Liver (tissue), 9 donors: ENCODE data around the gene MAP3K19. TPM values are rescaled to one million over a fixed set of nuclear protein-coding genes. Genes with fewer than 3 reads are reported as not detected.

ENCODE experiments used
- DNase-seq: peaks from one replicate; pipeline ENCODE4 v3.0.0-alpha.2; 2017; ENCODE audit warnings: low spot score
- H3K27ac ChIP-seq, 2 donors: one replicate each; pipeline ENCODE4 v1.7.0; 2013; ENCODE audit warnings: inconsistent platforms in 2 of 2, low read length in 2 of 2, control low read depth in 1 of 2, low read depth in 1 of 2, mild to moderate bottlenecking in 1 of 2
- H3K27me3 ChIP-seq, 4 donors: one replicate each; pipeline versions ENCODE4 v1.6.1 to v1.7.0; 2013; ENCODE audit warnings: low read length in 3 of 4, inconsistent platforms in 1 of 4, mild to moderate bottlenecking in 1 of 4, moderate library complexity in 1 of 4; ENCODE audit not compliant: control insufficient read depth in 4 of 4, insufficient read depth in 4 of 4
- H3K36me3 ChIP-seq, 4 donors: one replicate each; pipeline versions ENCODE4 v1.6.1 to v1.7.0; 2013; ENCODE audit warnings: low read length in 3 of 4, mild to moderate bottlenecking in 3 of 4, low read depth in 1 of 4, moderate library complexity in 1 of 4; ENCODE audit not compliant: control insufficient read depth in 4 of 4, insufficient read depth in 3 of 4
- H3K4me1 ChIP-seq, 4 donors: one replicate each; pipeline versions ENCODE4 v1.6.1 to v1.7.0; 2013; ENCODE audit warnings: low read length in 3 of 4, mild to moderate bottlenecking in 3 of 4, moderate library complexity in 1 of 4; ENCODE audit not compliant: control insufficient read depth in 4 of 4, insufficient read depth in 4 of 4
- H3K4me3 ChIP-seq, 3 donors: one replicate each; pipeline versions ENCODE4 v1.6.1 to v1.7.0; 2013; ENCODE audit warnings: low read length in 3 of 3, control low read depth in 1 of 3, low read depth in 1 of 3, mild to moderate bottlenecking in 1 of 3
- H3K9ac ChIP-seq, 2 donors: one replicate each; pipeline ENCODE4 v1.7.0; 2013; ENCODE audit warnings: low read length in 2 of 2, mild to moderate bottlenecking in 2 of 2, moderate library complexity in 2 of 2, control low read depth in 1 of 2, low read depth in 1 of 2
- H3K9me3 ChIP-seq, 4 donors: one replicate each; pipeline versions ENCODE4 v1.6.1 to v1.7.0; 2013; ENCODE audit warnings: low read length in 3 of 4; ENCODE audit not compliant: control insufficient read depth in 4 of 4
- EGR1 ChIP-seq, 2 donors: IDR thresholded peaks; 2 replicates each; pipeline ENCODE4 v1.6.1; 2016 to 2018; ENCODE audit warnings: antibody characterized with exemption in 2 of 2, low read depth in 2 of 2
- FOXA1 ChIP-seq: IDR thresholded peaks from 2 replicates; pipeline ENCODE4 v1.6.1; 2016; ENCODE audit warnings: antibody characterized with exemption
- FOXA2 ChIP-seq: IDR thresholded peaks from 2 replicates; pipeline ENCODE4 v1.6.1; 2016; ENCODE audit warnings: antibody characterized with exemption
- GABPA ChIP-seq, 2 donors: IDR thresholded peaks in 1 of 2; conservative IDR thresholded peaks in 1 of 2; 2 replicates each; pipeline ENCODE4 v1.6.1; 2016; ENCODE audit warnings: antibody characterized with exemption in 2 of 2, mild to moderate bottlenecking in 1 of 2, moderate library complexity in 1 of 2
- HNF4A ChIP-seq, 2 donors: conservative IDR thresholded peaks; 2 replicates each; pipeline ENCODE4 v1.6.1; 2016; ENCODE audit warnings: antibody characterized with exemption in 2 of 2, mild to moderate bottlenecking in 2 of 2
- HNF4G ChIP-seq: IDR thresholded peaks from 2 replicates; pipeline ENCODE4 v1.6.1; 2016; ENCODE audit warnings: antibody characterized with exemption
- JUND ChIP-seq, 2 donors: IDR thresholded peaks; 2 replicates each; pipeline ENCODE4 v1.6.1; 2016; ENCODE audit warnings: antibody characterized with exemption in 2 of 2
- NR2F2 ChIP-seq: IDR thresholded peaks from 2 replicates; pipeline ENCODE4 v1.6.1; 2016; ENCODE audit warnings: antibody characterized with exemption
- RAD21 ChIP-seq, 2 donors: IDR thresholded peaks; 2 replicates each; pipeline ENCODE4 v1.6.1; 2016; ENCODE audit warnings: antibody characterized with exemption in 2 of 2, mild to moderate bottlenecking in 2 of 2
- RXRA ChIP-seq, 2 donors: IDR thresholded peaks; 2 replicates each; pipeline ENCODE4 v1.6.1; 2017 to 2018; ENCODE audit warnings: antibody characterized with exemption in 2 of 2, mild to moderate bottlenecking in 1 of 2
- SP1 ChIP-seq: IDR thresholded peaks from 2 replicates; pipeline ENCODE4 v1.6.1; 2018; ENCODE audit warnings: antibody characterized with exemption, mild to moderate bottlenecking
- TAF1 ChIP-seq: conservative IDR thresholded peaks from 2 replicates; pipeline ENCODE4 v1.6.1; 2016; ENCODE audit warnings: antibody characterized with exemption, mild to moderate bottlenecking
- YY1 ChIP-seq: IDR thresholded peaks from 2 replicates; pipeline ENCODE4 v1.6.1; 2016; ENCODE audit warnings: antibody characterized with exemption, mild to moderate bottlenecking
- WGBS: extraction: QIAGEN DNeasy Blood & Tissue Kit; methylation state at CpG from one replicate; pipeline ENCODE4 v1.1.7; 2013; 5-methylcytosine and 5-hydroxymethylcytosine counted together
- polyA plus RNA-seq, 2 donors: library from polyadenylated mRNA; stranded (reverse) in 1 of 2; unstranded in 1 of 2; fragments of 200-250 nt in 1 of 2; fragments of >200 nt in 1 of 2; fragmentation: Nextera tagmentation in 1 of 2; extraction: Ambion mirVana in 1 of 2; gene quantifications; one replicate each; pipeline versions ENCODE4 v1.2.1 to v1.2.3, GENCODE V29; 2013 to 2015
- total RNA-seq, 2 donors: library from RNA; depleted of rRNA; stranded (reverse); fragments of >200 nt; gene quantifications; one replicate each; pipeline ENCODE4 v1.2.3, GENCODE V29; 2014
- TF ChIP-seq, protein P1 (sequence below): fragments of 150-350 bp; IDR thresholded peaks from 2 replicates; pipeline ENCODE4 v1.5.1; 2017; ENCODE audit warnings: improper control_type of control experiment, low read depth, low read length; ENCODE audit not compliant: missing input control
- TF ChIP-seq, protein P2 (sequence below): IDR thresholded peaks from 2 replicates; pipeline ENCODE4 v1.6.1; 2016; ENCODE audit warnings: antibody characterized with exemption
- TF ChIP-seq, protein P3 (sequence below): IDR thresholded peaks from 2 replicates; pipeline ENCODE4 v1.6.1; 2016; ENCODE audit warnings: antibody characterized with exemption
- TF ChIP-seq, protein P4 (sequence below): IDR thresholded peaks from 2 replicates; pipeline ENCODE4 v1.6.1; 2016; ENCODE audit warnings: antibody characterized with exemption, mild to moderate bottlenecking
- TF ChIP-seq, protein P5 (sequence below): IDR thresholded peaks from 2 replicates; pipeline ENCODE4 v1.6.1; 2016; ENCODE audit warnings: antibody characterized with exemption
- donor health status: healthy.
- donor health status: healthy.
- donor health status: healthy.
- donor health status: healthy.
- donor health status: healthy.

The MAP3K19 gene
- total and polyA plus RNA-seq, 4 donors = not detected

DNA sequence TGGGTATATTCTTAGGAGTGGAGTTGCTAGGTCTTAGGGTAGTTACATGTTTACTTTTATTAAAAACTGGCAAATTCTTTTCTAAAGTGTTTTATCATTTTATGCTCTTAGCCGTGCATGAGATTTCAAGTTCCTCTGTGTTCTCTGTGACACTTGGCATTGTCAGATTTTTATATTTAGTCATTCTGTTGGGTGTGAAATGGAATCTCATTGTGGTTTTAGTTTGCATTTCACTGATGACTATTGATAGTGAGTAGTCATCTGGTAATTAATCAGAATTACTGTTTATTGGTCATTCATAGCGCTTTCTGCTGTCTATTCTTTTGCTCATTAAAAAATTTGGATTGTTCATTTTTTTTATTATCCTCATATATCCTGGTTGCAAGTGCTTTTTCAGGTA, 39.0 kb upstream of the MAP3K19 start:
- Histone ChIP-seq H3K9me3 (no peaks in the 10 kb centered on the region), H3K27ac (no peak overlapping the region), H3K4me3 (no peak overlapping the region), H3K36me3 (no peaks in the 10 kb centered on the region), H3K4me1 (peaks cover 0 to 4% (median under 1%) of the 10 kb centered on the region in 4 donors), H3K9ac (no peak overlapping the region), H3K27me3 (no peaks in the 10 kb centered on the region)
- no peak for TF ChIP-seq JUND (IDR thresholded peaks at IDR 0.05)
- TF ChIP-seq, protein P1, sequence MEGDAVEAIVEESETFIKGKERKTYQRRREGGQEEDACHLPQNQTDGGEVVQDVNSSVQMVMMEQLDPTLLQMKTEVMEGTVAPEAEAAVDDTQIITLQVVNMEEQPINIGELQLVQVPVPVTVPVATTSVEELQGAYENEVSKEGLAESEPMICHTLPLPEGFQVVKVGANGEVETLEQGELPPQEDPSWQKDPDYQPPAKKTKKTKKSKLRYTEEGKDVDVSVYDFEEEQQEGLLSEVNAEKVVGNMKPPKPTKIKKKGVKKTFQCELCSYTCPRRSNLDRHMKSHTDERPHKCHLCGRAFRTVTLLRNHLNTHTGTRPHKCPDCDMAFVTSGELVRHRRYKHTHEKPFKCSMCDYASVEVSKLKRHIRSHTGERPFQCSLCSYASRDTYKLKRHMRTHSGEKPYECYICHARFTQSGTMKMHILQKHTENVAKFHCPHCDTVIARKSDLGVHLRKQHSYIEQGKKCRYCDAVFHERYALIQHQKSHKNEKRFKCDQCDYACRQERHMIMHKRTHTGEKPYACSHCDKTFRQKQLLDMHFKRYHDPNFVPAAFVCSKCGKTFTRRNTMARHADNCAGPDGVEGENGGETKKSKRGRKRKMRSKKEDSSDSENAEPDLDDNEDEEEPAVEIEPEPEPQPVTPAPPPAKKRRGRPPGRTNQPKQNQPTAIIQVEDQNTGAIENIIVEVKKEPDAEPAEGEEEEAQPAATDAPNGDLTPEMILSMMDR = no peak
- no peak for TF ChIP-seq SP1
- no peak for TF ChIP-seq FOXA2
- TF ChIP-seq YY1 = no peak
- TF ChIP-seq, protein P2, sequence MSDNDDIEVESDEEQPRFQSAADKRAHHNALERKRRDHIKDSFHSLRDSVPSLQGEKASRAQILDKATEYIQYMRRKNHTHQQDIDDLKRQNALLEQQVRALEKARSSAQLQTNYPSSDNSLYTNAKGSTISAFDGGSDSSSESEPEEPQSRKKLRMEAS = no peak
- no peak for TF ChIP-seq GABPA (IDR thresholded peaks at IDR 0.05 in 1 of 2, conservative IDR thresholded peaks at IDR 0.05 in 1 of 2)
- TF ChIP-seq, protein P3, sequence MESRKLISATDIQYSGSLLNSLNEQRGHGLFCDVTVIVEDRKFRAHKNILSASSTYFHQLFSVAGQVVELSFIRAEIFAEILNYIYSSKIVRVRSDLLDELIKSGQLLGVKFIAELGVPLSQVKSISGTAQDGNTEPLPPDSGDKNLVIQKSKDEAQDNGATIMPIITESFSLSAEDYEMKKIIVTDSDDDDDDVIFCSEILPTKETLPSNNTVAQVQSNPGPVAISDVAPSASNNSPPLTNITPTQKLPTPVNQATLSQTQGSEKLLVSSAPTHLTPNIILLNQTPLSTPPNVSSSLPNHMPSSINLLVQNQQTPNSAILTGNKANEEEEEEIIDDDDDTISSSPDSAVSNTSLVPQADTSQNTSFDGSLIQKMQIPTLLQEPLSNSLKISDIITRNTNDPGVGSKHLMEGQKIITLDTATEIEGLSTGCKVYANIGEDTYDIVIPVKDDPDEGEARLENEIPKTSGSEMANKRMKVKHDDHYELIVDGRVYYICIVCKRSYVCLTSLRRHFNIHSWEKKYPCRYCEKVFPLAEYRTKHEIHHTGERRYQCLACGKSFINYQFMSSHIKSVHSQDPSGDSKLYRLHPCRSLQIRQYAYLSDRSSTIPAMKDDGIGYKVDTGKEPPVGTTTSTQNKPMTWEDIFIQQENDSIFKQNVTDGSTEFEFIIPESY = no peak
- TF ChIP-seq RXRA (IDR thresholded peaks at IDR 0.05) = no peak
- TF ChIP-seq TAF1 = no peak
- TF ChIP-seq, protein P4, sequence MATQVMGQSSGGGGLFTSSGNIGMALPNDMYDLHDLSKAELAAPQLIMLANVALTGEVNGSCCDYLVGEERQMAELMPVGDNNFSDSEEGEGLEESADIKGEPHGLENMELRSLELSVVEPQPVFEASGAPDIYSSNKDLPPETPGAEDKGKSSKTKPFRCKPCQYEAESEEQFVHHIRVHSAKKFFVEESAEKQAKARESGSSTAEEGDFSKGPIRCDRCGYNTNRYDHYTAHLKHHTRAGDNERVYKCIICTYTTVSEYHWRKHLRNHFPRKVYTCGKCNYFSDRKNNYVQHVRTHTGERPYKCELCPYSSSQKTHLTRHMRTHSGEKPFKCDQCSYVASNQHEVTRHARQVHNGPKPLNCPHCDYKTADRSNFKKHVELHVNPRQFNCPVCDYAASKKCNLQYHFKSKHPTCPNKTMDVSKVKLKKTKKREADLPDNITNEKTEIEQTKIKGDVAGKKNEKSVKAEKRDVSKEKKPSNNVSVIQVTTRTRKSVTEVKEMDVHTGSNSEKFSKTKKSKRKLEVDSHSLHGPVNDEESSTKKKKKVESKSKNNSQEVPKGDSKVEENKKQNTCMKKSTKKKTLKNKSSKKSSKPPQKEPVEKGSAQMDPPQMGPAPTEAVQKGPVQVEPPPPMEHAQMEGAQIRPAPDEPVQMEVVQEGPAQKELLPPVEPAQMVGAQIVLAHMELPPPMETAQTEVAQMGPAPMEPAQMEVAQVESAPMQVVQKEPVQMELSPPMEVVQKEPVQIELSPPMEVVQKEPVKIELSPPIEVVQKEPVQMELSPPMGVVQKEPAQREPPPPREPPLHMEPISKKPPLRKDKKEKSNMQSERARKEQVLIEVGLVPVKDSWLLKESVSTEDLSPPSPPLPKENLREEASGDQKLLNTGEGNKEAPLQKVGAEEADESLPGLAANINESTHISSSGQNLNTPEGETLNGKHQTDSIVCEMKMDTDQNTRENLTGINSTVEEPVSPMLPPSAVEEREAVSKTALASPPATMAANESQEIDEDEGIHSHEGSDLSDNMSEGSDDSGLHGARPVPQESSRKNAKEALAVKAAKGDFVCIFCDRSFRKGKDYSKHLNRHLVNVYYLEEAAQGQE = no peak
- TF ChIP-seq NR2F2 = no peak
- no peak for TF ChIP-seq HNF4G
- TF ChIP-seq, protein P5, sequence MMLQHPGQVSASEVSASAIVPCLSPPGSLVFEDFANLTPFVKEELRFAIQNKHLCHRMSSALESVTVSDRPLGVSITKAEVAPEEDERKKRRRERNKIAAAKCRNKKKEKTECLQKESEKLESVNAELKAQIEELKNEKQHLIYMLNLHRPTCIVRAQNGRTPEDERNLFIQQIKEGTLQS = no peak
- no peak for TF ChIP-seq RAD21 (IDR thresholded peaks at IDR 0.05)
- no peak for TF ChIP-seq HNF4A (conservative IDR thresholded peaks at IDR 0.05)
- no peak for TF ChIP-seq FOXA1
- no peak for DNase-seq
- 93% methylated on average over 2 of the region's 2 CpGs for WGBS

DNA sequence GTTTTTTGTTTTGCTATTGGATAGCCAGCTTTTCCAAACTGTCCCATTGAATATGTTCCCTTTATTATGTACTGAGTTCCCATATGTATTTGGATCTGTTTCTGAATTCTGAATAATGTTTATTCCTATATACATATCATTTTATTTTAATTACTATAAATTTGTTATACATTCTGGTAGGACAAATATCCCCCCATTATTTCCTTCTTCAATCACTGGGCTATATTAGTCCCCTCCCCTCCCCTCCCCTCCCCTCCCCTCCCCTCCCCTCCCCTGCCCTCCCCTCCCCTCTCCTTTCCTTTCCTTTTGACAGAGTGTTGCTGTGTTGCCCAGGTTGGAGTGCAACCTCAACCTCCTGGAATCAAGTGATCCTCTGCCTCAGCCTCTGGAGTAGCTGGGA, 31.2 kb upstream of the MAP3K19 start:
- no peak for DNase-seq
- TF ChIP-seq SP1 = no peak
- TF ChIP-seq FOXA1 = no peak
- TF ChIP-seq, protein P4 = no peak
- TF ChIP-seq HNF4G = no peak
- TF ChIP-seq, protein P2 = no peak
- TF ChIP-seq, protein P3 = no peak
- TF ChIP-seq, protein P5 = no peak
- TF ChIP-seq RAD21 (IDR thresholded peaks at IDR 0.05) = no peak
- no peak for TF ChIP-seq HNF4A (conservative IDR thresholded peaks at IDR 0.05)
- TF ChIP-seq EGR1 (IDR thresholded peaks at IDR 0.05; ENCODE audit: low read depth in 2 of 2) = no peak
- no peak for TF ChIP-seq YY1

More for the DNA sequence above, 31.2 kb upstream of the MAP3K19 start:
- H3K9me3 ChIP-seq = no peaks in the 10 kb centered on the region
- no peak overlapping the region for H3K4me3 ChIP-seq
- H3K36me3 ChIP-seq = peaks cover 0 to 2% (median 0%) of the 10 kb centered on the region in 4 donors
- no peak overlapping the region for H3K9ac ChIP-seq
- peaks cover 0 to 5% (median 0%) of the 10 kb centered on the region in 4 donors for H3K4me1 ChIP-seq
- no peaks in the 10 kb centered on the region for H3K27me3 ChIP-seq
- no peak overlapping the region for H3K27ac ChIP-seq
